Measurements from ENCODE around the gene ZNF619. TPM values are rescaled to one million over a fixed set of nuclear protein-coding genes. Genes with fewer than 3 reads are reported as not detected.
A peak's percentile ranks its signal among the peaks of the same experiment; 100 is the strongest.

Gene ZNF619
- total and polyA plus RNA-seq, 2 of the 13 experiments (the other 11 are each of a cell fraction or from before 2014, with no cell fraction given), result 0.83 to 5.2 TPM

- TF ChIP-seq ZNF207 (IDR thresholded peaks at IDR 0.05; ENCODE audit: borderline replicate concordance) (no peak), BATF2 (CRISPR knock-in tag; IDR thresholded peaks at IDR 0.05) (no peak), ZNF317 (CRISPR knock-in tag; IDR thresholded peaks at IDR 0.05) (peak; percentile 85; the same call in 1 of the 2 replicates), ZMAT3 (CRISPR knock-in tag; conservative IDR thresholded peaks at IDR 0.05) (no peak; the same call in 1 of the 2 replicates), HIVEP1 (CRISPR knock-in tag; IDR thresholded peaks at IDR 0.05) (peak; percentile 67), ZMYM4 (CRISPR knock-in tag; IDR thresholded peaks at IDR 0.05) (peak; percentile 83), ZNF605 (CRISPR knock-in tag; IDR thresholded peaks at IDR 0.05) (peak; percentile 82; the same call in 1 of the 2 replicates), NFYB (CRISPR knock-in tag; IDR thresholded peaks at IDR 0.05) (peak; percentile 29), PAX8 (CRISPR knock-in tag; IDR thresholded peaks at IDR 0.05; ENCODE audit: borderline replicate concordance) (no peak), ATF2 (CRISPR knock-in tag; IDR thresholded peaks at IDR 0.05) (peak; percentile 70; the same call in 1 of the 2 replicates), ZFP90 (CRISPR knock-in tag; IDR thresholded peaks at IDR 0.05; ENCODE audit: borderline replicate concordance) (peak; percentile 74; the same call in 1 of the 2 replicates), ZFP36 (IDR thresholded peaks at IDR 0.05; ENCODE audit: borderline replicate concordance, low read depth, low read length, partially characterized antibody) (no peak), CTCF (CRISPR knock-in tag; IDR thresholded peaks at IDR 0.05) (peak; percentile 59), TGIF2 (CRISPR knock-in tag; IDR thresholded peaks at IDR 0.05) (peak; percentile 56; the same call in 1 of the 2 replicates), DMTF1 (CRISPR knock-in tag; IDR thresholded peaks at IDR 0.05) (no peak), ZIK1 (CRISPR knock-in tag; IDR thresholded peaks at IDR 0.05; ENCODE audit: borderline replicate concordance, low read depth) (no peak; the same call in 1 of the 2 replicates), CSRNP1 (CRISPR knock-in tag; IDR thresholded peaks at IDR 0.05) (peak; percentile 48), ATF7 (IDR thresholded peaks at IDR 0.05) (no peak), ATF7 (CRISPR knock-in tag; IDR thresholded peaks at IDR 0.05) (no peak), TERF1 (CRISPR knock-in tag; IDR thresholded peaks at IDR 0.05) (0 out of 2 replicates have a peak, but pooled peaks have one; percentile 65)
Measured at GRCh38 chr3:40524568-40525285, 47.8 kb downstream of the ZNF619 start, which contains the start of gene ZNF621 (continued).

Data from HepG2 (cell line).